CD4-positive, alpha-beta T cell treated with Interleukin-15 for 1 hour (primary cell): Measurements from ENCODE around the gene STPG3.

ENCODE experiments used
- DNase-seq: peaks from one replicate; pipeline ENCODE4 v3.0.0-alpha.2; 2020

Gene STPG3

GRCh38 chr9:137281345-137282116 lies 30.4 kb downstream of the STPG3 start:
- no peak for DNase-seq

GRCh38 chr9:137286975-137287383 lies 35.9 kb downstream of the STPG3 start:
- peak; percentile 36 for DNase-seq

- no peak for DNase-seq
Measured at GRCh38 chr9:137293094-137293481, 42.0 kb downstream of the STPG3 start.

GRCh38 chr9:137293482-137294090 lies 42.5 kb downstream of the STPG3 start:
- DNase-seq = no peak

- DNase-seq = peak; percentile 33
Measured at GRCh38 chr9:137294091-137294680, 43.1 kb downstream of the STPG3 start.

- DNase-seq = no peak
Measured at GRCh38 chr9:137294681-137295237, 43.7 kb downstream of the STPG3 start.

- DNase-seq = peak; percentile 42
Measured at GRCh38 chr9:137295238-137295811, 44.2 kb downstream of the STPG3 start.

- DNase-seq = no peak
Measured at GRCh38 chr9:137295849-137296669, 45.0 kb downstream of the STPG3 start.

GRCh38 chr9:137296670-137297664 lies 45.9 kb downstream of the STPG3 start:
- DNase-seq = no peak

- DNase-seq = no peak
Measured at GRCh38 chr9:137297966-137298365, 46.9 kb downstream of the STPG3 start.

- DNase-seq = no peak
Measured at GRCh38 chr9:137298401-137299202, 47.5 kb downstream of the STPG3 start.

- no peak for DNase-seq
Measured at GRCh38 chr9:137299203-137299565, 48.1 kb downstream of the STPG3 start.

GRCh38 chr9:137299938-137300337 lies 48.9 kb downstream of the STPG3 start:
- no peak for DNase-seq

GRCh38 chr9:137300567-137301080 lies 49.5 kb downstream of the STPG3 start:
- no peak for DNase-seq

- DNase-seq = no peak
Measured at GRCh38 chr9:137301081-137301947, 50.2 kb downstream of the STPG3 start.

- DNase-seq = peak; percentile 88
Measured at GRCh38 chr9:137302118-137302448, 51.0 kb downstream of the STPG3 start, which contains the start of gene NRARP. TSS of gene NRARP (minus strand) at chr9:137302271. CDS start at chr9:137301928, 343 bp downstream.

- DNase-seq = no peak
Measured at GRCh38 chr9:137302449-137303150, 51.5 kb downstream of the STPG3 start.
